Testis (tissue), 2 donors: ENCODE results near the gene TMEM229B.

ENCODE experiments used
- CTCF ChIP-seq, 3 experiments: fragments of 450-650 bp in 2 of 3; fragments of 200-600 bp in 1 of 3; sonication (generic) in 1 of 3; IDR thresholded peaks; one replicate each; pipeline ENCODE4 v1.5.1; 2016 to 2019; ENCODE audit warnings: antibody characterized with exemption in 3 of 3, mild to moderate bottlenecking in 2 of 3, moderate library complexity in 1 of 3
- POLR2A ChIP-seq: fragments of 450-650 bp; IDR thresholded peaks from one replicate; pipeline ENCODE4 v1.6.1; 2017; ENCODE audit warnings: antibody characterized with exemption, mild to moderate bottlenecking, moderate library complexity

- TF ChIP-seq CTCF (IDR thresholded peaks at IDR 0.05), result no peak
- TF ChIP-seq POLR2A, result no peak
Measured at GRCh38 chr14:67491741-67492507, 3.4 kb upstream of the TMEM229B start.
